HG03064 (cell line): ENCODE results near the gene TMEM51.

Experiments
- ATAC-seq: cut with Tn5 transposase; IDR thresholded peaks from one replicate; pipeline ENCODE4 v1.9.1; 2021; ENCODE audit warnings: low read depth; ENCODE audit not compliant: unreplicated experiment

Gene TMEM51

GRCh38 chr1:15262706-15263105 lies 109.2 kb downstream of the TMEM51 start:
- no peak for ATAC-seq

DNA sequence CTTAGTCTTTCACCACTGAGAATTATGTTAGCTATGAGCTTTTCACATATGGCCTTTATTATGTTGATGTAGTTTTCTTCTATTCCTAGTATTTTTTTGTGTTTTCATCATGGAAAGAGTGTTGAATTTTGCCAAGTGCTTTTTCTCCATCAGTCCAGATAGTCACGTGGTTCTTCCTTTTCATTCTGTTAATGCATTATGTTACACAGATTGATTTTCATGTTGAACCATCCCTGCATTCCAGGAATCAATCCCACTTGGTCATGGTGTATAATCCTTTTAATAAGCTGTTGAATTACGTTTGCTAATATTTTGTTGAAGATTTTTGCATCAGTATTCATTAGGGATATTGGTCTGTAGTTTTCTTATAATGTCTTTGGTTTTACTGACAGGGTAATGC lies 111.2 kb downstream of the TMEM51 start:
- ATAC-seq: no peak
